PC-3 (cell line): ENCODE results near the gene CEP63.

Source experiments
- EZH2 ChIP-seq: fragments of 300-600 bp; sonication (generic); IDR thresholded peaks from one replicate; pipeline ENCODE4 v1.6.1; 2017; ENCODE audit warnings: antibody characterized with exemption, mild to moderate bottlenecking, low read length; ENCODE audit not compliant: unreplicated experiment
- TF ChIP-seq, protein P1 (sequence below): fragments of 300-600 bp; sonication (generic); conservative IDR thresholded peaks from 2 replicates; pipeline ENCODE4 v1.5.1; 2017; ENCODE audit warnings: antibody characterized with exemption, low read depth, mild to moderate bottlenecking, low read length

DNA sequence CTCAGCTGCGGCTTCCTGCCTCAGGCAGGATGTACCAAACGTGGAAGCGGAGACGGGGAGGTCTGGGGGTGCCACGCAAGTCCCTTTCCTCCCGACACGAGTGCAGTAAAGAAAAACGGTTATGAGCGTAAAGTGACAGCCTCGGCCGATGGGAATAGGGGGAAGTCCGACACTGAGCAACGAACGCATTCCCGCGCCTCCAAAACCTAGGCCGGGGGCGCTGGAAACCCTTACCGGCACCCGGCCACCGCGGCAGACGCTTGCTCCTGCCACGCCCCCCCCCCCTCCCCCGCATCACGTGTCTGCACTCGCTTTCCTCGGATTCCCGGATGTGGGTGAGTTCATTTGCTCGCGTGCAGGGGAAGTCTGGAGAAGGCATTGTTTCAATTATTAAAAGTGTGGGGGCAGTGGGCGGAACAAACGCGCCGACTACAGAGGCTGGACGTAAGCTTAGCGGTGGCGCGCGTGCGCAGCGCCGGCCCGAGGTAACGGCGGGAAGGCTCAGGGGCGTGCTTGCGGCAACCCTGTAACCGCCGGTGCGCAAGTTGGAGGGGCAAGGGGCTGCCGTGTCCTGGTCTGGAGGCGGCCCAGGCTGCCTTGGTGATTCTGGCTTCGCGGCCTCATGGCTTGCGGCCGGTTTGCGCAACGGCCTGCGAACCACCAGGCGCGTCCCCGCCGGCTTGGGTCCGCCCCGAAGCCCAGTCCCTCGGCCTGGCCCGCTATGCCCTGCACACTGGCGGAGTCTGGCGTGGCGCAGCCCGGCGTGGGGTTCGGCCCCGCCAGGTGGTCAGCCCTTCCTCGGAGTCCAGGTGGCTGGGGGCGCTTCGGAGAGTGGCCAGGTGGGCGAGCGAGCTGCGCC, at the start of gene CEP63, which contains the start of gene ANAPC13:
- TF ChIP-seq, protein P1, sequence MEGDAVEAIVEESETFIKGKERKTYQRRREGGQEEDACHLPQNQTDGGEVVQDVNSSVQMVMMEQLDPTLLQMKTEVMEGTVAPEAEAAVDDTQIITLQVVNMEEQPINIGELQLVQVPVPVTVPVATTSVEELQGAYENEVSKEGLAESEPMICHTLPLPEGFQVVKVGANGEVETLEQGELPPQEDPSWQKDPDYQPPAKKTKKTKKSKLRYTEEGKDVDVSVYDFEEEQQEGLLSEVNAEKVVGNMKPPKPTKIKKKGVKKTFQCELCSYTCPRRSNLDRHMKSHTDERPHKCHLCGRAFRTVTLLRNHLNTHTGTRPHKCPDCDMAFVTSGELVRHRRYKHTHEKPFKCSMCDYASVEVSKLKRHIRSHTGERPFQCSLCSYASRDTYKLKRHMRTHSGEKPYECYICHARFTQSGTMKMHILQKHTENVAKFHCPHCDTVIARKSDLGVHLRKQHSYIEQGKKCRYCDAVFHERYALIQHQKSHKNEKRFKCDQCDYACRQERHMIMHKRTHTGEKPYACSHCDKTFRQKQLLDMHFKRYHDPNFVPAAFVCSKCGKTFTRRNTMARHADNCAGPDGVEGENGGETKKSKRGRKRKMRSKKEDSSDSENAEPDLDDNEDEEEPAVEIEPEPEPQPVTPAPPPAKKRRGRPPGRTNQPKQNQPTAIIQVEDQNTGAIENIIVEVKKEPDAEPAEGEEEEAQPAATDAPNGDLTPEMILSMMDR = no peak
- no peak for TF ChIP-seq EZH2
